ENCODE results near the gene MACIR. TPM values are rescaled to one million over a fixed set of nuclear protein-coding genes. Genes with fewer than 3 reads are reported as not detected.
A peak's percentile ranks its signal among the peaks of the same experiment; 100 is the strongest.

The MACIR gene
- total RNA-seq, 2 experiments from 2014 or later = 1.3 to 1.6 TPM

DNA sequence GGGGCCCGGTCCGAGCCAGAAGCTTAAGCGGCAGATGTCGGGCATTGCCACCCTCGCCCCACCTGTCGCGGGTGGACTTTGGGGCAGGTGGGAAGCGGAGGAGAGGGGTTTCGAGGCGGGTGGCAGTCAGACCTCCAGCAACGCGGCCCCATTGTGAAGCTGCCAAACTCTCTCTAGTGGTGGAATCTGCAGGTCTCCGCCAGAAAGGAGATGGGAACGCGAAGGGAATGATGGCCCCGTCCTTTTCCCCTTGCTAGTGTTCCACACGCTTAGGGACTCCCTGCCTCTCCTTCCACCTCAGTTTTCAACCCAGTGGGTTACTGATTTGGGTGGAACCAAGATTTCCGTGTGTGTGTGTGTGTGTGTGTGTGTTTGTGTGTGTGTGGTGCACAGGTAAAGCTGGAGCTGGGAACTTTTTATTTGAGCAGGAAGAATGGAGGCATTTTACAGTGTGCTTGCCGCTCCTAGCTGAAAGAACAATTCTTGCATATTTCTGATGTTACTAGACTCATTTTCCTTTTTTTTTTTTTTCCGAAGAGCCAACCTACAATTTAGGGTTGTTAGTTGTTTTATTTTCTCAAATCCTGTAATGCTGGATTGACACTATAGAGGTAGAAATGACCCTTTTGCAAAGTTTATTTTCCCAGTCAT lies 1.3 kb downstream of the MACIR start:
- CTCF ChIA-PET = interaction anchor here (1.2 kb wide), 1 partner anchor 35 kb away, joined by 3 read pairs; no protein-coding TSS in a partner anchor
- H3K36me3 ChIP-seq (ENCODE audit: insufficient read depth, low read length) = no peaks in the 10 kb centered on the region

DNA sequence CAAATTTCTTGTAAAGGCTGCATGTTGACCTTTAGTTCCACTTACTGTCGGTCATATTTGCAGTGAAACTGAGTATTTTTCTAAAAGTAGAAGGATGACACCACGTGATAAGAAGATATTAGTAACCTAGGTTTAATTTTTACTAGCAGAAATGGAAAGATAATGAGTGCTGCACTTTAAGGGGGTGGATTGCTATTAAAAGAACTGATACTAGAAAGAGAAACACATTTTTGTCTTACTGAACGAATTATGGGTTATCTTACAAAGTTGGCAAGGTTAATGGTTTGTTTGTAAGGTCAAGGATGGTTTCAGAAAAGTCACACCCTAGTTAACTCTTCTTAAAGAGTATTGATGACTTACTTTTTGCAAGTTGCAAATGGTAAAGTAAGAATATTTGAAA lies 2.4 kb downstream of the MACIR start:
- POLR2A ChIA-PET = interaction anchor here (1.3 to 5.6 kb wide), 2 partner anchors 18 to 141 kb away, joined by 3 to 46 read pairs; partner anchors contain the start of genes GIN1 and PPIP5K2
- ATAC-seq (ENCODE audit: poor library complexity) = no peak
- Histone ChIP-seq H3K4me3 (ENCODE audit: low read length) (no peak overlapping the region), H3K27me3 (ENCODE audit: control insufficient read depth in 1 of 2, insufficient read depth in 2 of 2, low read length in 2 of 2) (no peaks in the 10 kb centered on the region), H3K27ac (ENCODE audit: low read depth in 1 of 2, low read length in 2 of 2) (no peak overlapping the region), H3K4me1 (ENCODE audit: insufficient read depth, low read length) (peaks cover 9% of the 10 kb centered on the region), H3K9me3 (ENCODE audit: control insufficient read depth in 1 of 2, insufficient read depth in 1 of 2, low read length in 2 of 2) (no peaks in the 10 kb centered on the region), H3K36me3 (ENCODE audit: insufficient read depth, low read length) (no peaks in the 10 kb centered on the region)
- Mint-ChIP-seq H3K9me3 (no peaks in the 10 kb centered on the region), H3K27ac (no peak overlapping the region), H3K27me3 (no peaks in the 10 kb centered on the region), H3K36me3 (ENCODE audit: low read depth) (no peaks in the 10 kb centered on the region), H3K4me3 (peak overlapping the region; percentile 70), H3K4me1 (ENCODE audit: low read depth) (peaks cover 27% of the 10 kb centered on the region)
- intact Hi-C loops (cut with DNase I, micrococcal nuclease) = no loop called here
- TF ChIP-seq, protein P1, sequence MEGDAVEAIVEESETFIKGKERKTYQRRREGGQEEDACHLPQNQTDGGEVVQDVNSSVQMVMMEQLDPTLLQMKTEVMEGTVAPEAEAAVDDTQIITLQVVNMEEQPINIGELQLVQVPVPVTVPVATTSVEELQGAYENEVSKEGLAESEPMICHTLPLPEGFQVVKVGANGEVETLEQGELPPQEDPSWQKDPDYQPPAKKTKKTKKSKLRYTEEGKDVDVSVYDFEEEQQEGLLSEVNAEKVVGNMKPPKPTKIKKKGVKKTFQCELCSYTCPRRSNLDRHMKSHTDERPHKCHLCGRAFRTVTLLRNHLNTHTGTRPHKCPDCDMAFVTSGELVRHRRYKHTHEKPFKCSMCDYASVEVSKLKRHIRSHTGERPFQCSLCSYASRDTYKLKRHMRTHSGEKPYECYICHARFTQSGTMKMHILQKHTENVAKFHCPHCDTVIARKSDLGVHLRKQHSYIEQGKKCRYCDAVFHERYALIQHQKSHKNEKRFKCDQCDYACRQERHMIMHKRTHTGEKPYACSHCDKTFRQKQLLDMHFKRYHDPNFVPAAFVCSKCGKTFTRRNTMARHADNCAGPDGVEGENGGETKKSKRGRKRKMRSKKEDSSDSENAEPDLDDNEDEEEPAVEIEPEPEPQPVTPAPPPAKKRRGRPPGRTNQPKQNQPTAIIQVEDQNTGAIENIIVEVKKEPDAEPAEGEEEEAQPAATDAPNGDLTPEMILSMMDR (IDR thresholded peaks at IDR 0.05) = no peak
- no peak for DNase-seq
- CTCF ChIA-PET = no interaction called here

More for the DNA sequence above, 1.3 kb downstream of the MACIR start:
- peaks cover 0 to under 1% of the 10 kb centered on the region in 2 experiments for H3K27me3 ChIP-seq (ENCODE audit: control insufficient read depth in 1 of 2, insufficient read depth in 2 of 2, low read length in 2 of 2)
- peaks cover 27% of the 10 kb centered on the region for H3K4me1 Mint-ChIP-seq (ENCODE audit: low read depth)
- H3K27me3 Mint-ChIP-seq = no peaks in the 10 kb centered on the region
- H3K36me3 Mint-ChIP-seq (ENCODE audit: low read depth) = no peaks in the 10 kb centered on the region
- TF ChIP-seq, protein P1 (IDR thresholded peaks at IDR 0.05) = no peak
- ATAC-seq (ENCODE audit: poor library complexity) = no peak
- no peak overlapping the region for H3K27ac ChIP-seq (ENCODE audit: low read depth in 1 of 2, low read length in 2 of 2)
- peak overlapping the region; percentile 82 for H3K4me3 ChIP-seq (ENCODE audit: low read length)
- intact Hi-C loops (cut with DNase I, micrococcal nuclease) = loop anchor here (2.0 to 10.0 kb wide), 4 partner anchors 138 to 505 kb away; partner anchors contain the start of genes GIN1 (in 2 of the 2), PPIP5K2 (in 2 of the 2), NUDT12 (in 1 of the 2) and PAM (in 1 of the 2)
- no peaks in the 10 kb centered on the region for H3K9me3 Mint-ChIP-seq
- peak in 1 of 14 experiments; percentile 1 for DNase-seq
- peak overlapping the region; percentile 68 for H3K27ac Mint-ChIP-seq
- no peaks in the 10 kb centered on the region for H3K9me3 ChIP-seq (ENCODE audit: control insufficient read depth in 1 of 2, insufficient read depth in 1 of 2, low read length in 2 of 2)
- peaks cover 9% of the 10 kb centered on the region for H3K4me1 ChIP-seq (ENCODE audit: insufficient read depth, low read length)
- peak overlapping the region; percentile 90 for H3K4me3 Mint-ChIP-seq
- POLR2A ChIA-PET = interaction anchor here (1.2 to 5.6 kb wide), 8 partner anchors 12 to 504 kb away, joined by 3 to 46 read pairs (median 8); partner anchors contain the start of genes GIN1, PAM and PPIP5K2

DNA sequence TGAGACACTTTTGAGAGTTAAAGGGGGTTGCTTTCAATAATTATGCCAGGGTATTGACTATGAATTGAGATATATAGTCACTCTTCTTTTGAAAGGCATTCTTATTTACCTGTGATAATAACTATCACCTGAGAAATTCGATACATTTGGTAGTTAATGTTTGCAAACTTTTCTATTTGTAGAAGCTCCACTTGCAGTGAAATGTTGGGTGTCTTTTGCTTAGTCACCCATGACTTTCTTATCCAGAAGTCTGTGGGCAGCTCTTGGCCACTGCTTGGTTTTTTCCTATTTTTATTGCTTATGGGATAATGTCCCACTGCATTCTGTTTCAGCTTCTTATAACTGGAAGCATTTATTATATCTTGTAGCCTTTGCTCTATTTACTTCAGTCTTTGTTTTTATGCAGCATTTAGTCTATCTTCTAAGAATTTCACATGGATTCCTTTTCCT lies 3.9 kb downstream of the MACIR start:
- CTCF ChIA-PET = no interaction called here
- peaks cover 9% of the 10 kb centered on the region for H3K4me1 ChIP-seq (ENCODE audit: insufficient read depth, low read length)
- TF ChIP-seq, protein P1 (IDR thresholded peaks at IDR 0.05) = no peak
- DNase-seq = no peak
- H3K4me3 ChIP-seq (ENCODE audit: low read length) = no peak overlapping the region
- Mint-ChIP-seq H3K4me1 (ENCODE audit: low read depth) (peaks cover 27% of the 10 kb centered on the region), H3K36me3 (ENCODE audit: low read depth) (no peaks in the 10 kb centered on the region), H3K27ac (no peak overlapping the region), H3K9me3 (no peaks in the 10 kb centered on the region), H3K27me3 (no peaks in the 10 kb centered on the region), H3K4me3 (no peak overlapping the region)
- H3K9me3 ChIP-seq (ENCODE audit: control insufficient read depth in 1 of 2, insufficient read depth in 1 of 2, low read length in 2 of 2) = no peaks in the 10 kb centered on the region
- no peak for ATAC-seq (ENCODE audit: poor library complexity)
- H3K27me3 ChIP-seq (ENCODE audit: control insufficient read depth in 1 of 2, insufficient read depth in 2 of 2, low read length in 2 of 2) = no peaks in the 10 kb centered on the region
- H3K27ac ChIP-seq (ENCODE audit: low read depth in 1 of 2, low read length in 2 of 2) = no peak overlapping the region
- intact Hi-C loops (cut with DNase I, micrococcal nuclease) = no loop called here
- POLR2A ChIA-PET = no interaction called here
- H3K36me3 ChIP-seq (ENCODE audit: insufficient read depth, low read length) = no peaks in the 10 kb centered on the region
